PC-9 (cell line): ENCODE data around the gene DPH1. TPM values are rescaled to one million over a fixed set of nuclear protein-coding genes. Genes with fewer than 3 reads are reported as not detected.

Experiments
- BruUV-seq: library from RNA; stranded (reverse); fragments of 400-500 nt; replicated peaks from 2 replicates; lab custom pipeline; 2021; lab: Mats Ljungman, UMichigan
- CTCF ChIA-PET: fragments of 300-600 bp; sonication (Branson Sonifier 250); formaldehyde crosslinking; loops from one replicate; lab custom pipeline; 2022; ENCODE audit warnings: antibody characterized with exemption; lab: Charles Lee
- POLR2A ChIA-PET: fragments of 300-600 bp; sonication (Branson Sonifier 250); formaldehyde crosslinking; loops from one replicate; lab custom pipeline; 2022; ENCODE audit warnings: antibody characterized with exemption; ENCODE audit not compliant: unreplicated experiment; lab: Charles Lee
- DNase-seq, 2 experiments: peaks; one replicate each; pipeline versions ENCODE4 v3.0.0 to v3.0.0-alpha.2; 2015 to 2022; ENCODE audit warnings: mixed read lengths in 1 of 2
- H2AFZ ChIP-seq: fragments of 200-600 bp; sonication (generic); 2 replicates; pipeline ENCODE4 v1.8.1; 2017; ENCODE audit warnings: antibody characterized with exemption
- H3F3A ChIP-seq: fragments of 200-600 bp; sonication (generic); 2 replicates; pipeline ENCODE4 v1.8.1; 2017; ENCODE audit warnings: antibody characterized with exemption, mild to moderate bottlenecking, low read depth; ENCODE audit not compliant: insufficient read depth
- H3K27ac ChIP-seq: fragments of 200-600 bp; sonication (generic); 2 replicates; pipeline ENCODE4 v1.6.1; 2016; ENCODE audit warnings: mixed run types
- H3K27me3 ChIP-seq: fragments of 200-600 bp; sonication (generic); 2 replicates; pipeline ENCODE4 v1.6.1; 2016; ENCODE audit warnings: low read depth, mixed run types; ENCODE audit not compliant: insufficient read depth
- H3K36me3 ChIP-seq: fragments of 200-600 bp; sonication (generic); 2 replicates; pipeline ENCODE4 v1.6.1; 2016; ENCODE audit warnings: low read depth, mixed run types
- H3K4me1 ChIP-seq: fragments of 200-600 bp; sonication (generic); replicated peaks from 2 replicates; pipeline ENCODE4 v1.6.1; 2016; ENCODE audit warnings: mixed run types; ENCODE audit not compliant: insufficient read depth
- H3K4me2 ChIP-seq: fragments of 200-600 bp; sonication (generic); 2 replicates; pipeline ENCODE4 v1.6.1; 2017; ENCODE audit warnings: mixed run types
- H3K4me3 ChIP-seq: fragments of 200-600 bp; sonication (generic); 2 replicates; pipeline ENCODE4 v1.6.1; 2016; ENCODE audit warnings: mixed run types
- H3K79me2 ChIP-seq: fragments of 200-600 bp; sonication (generic); 2 replicates; pipeline ENCODE4 v1.6.1; 2017; ENCODE audit warnings: low read depth, mixed run types
- H3K9me2 ChIP-seq: fragments of 200-600 bp; sonication (generic); 2 replicates; pipeline ENCODE4 v1.8.1; 2017; ENCODE audit warnings: mild to moderate bottlenecking; ENCODE audit not compliant: insufficient read depth
- H3K9me3 ChIP-seq: fragments of 200-600 bp; sonication (generic); 2 replicates; pipeline ENCODE4 v1.8.1; 2016; ENCODE audit warnings: low read depth; ENCODE audit not compliant: insufficient read depth
- H4K20me1 ChIP-seq: fragments of 200-600 bp; sonication (generic); 2 replicates; pipeline ENCODE4 v1.8.1; 2017; ENCODE audit not compliant: insufficient read depth
- CTCF ChIP-seq: fragments of 200-600 bp; sonication (generic); conservative IDR thresholded peaks from 2 replicates; pipeline ENCODE4 v1.6.1; 2017; ENCODE audit warnings: mixed run types, antibody characterized with exemption, mild to moderate bottlenecking, moderate library complexity
- EZH2 ChIP-seq: fragments of 200-600 bp; sonication (generic); IDR thresholded peaks from 2 replicates; pipeline ENCODE4 v1.8.0; 2017; ENCODE audit warnings: antibody characterized with exemption, low read depth
- intact Hi-C: fragments of 100-400 bp; cut with micrococcal nuclease; formaldehyde crosslinking; loops from one replicate; pipeline ENCODE4 v1.10.0; 2022; ENCODE audit not compliant: unreplicated experiment
- total RNA-seq: library from RNA; stranded (reverse); gene quantifications from 2 replicates; pipeline ENCODE4 v1.2.3, GENCODE V29; 2021

DPH1 gene
- total RNA-seq, 1 experiment from 2014 or later = 36.7 TPM

- Histone ChIP-seq H3K9me2 (no peaks in the 10 kb centered on the region), H3K4me3 (no peak overlapping the region), H3K4me1 (peaks cover 14% of the 10 kb centered on the region), H3K79me2 (no peaks in the 10 kb centered on the region), H4K20me1 (no peaks in the 10 kb centered on the region), H3F3A (peaks cover 28% of the 10 kb centered on the region; the same call in 1 of the 2 replicates), H3K4me2 (no peak overlapping the region), H3K27me3 (no peaks in the 10 kb centered on the region), H2AFZ (no peak overlapping the region), H3K27ac (no peak overlapping the region), H3K9me3 (no peaks in the 10 kb centered on the region), H3K36me3 (no peaks in the 10 kb centered on the region)
- TF ChIP-seq CTCF (no peak), EZH2 (no peak)
- DNase-seq = no peak
- ChIA-PET POLR2A (no interaction called here), CTCF (no interaction called here)
- intact Hi-C loops = no loop called here
- no TSS peak for BruUV-seq
Observed at GRCh38 chr17:2002767-2003329, 27.1 kb upstream of the DPH1 start.

- no peaks in the 10 kb centered on the region for H3K27me3 ChIP-seq
- H3K9me2 ChIP-seq = no peaks in the 10 kb centered on the region
- no peak for DNase-seq
- H4K20me1 ChIP-seq = no peaks in the 10 kb centered on the region
- H3K27ac ChIP-seq = no peak overlapping the region
- H3K9me3 ChIP-seq = no peaks in the 10 kb centered on the region
- peaks cover 18% of the 10 kb centered on the region for H3K4me1 ChIP-seq
- peaks cover 34% of the 10 kb centered on the region; the same call in 1 of the 2 replicates for H3F3A ChIP-seq
- CTCF ChIA-PET = no interaction called here
- POLR2A ChIA-PET = no interaction called here
- no TSS peak for BruUV-seq
- H3K4me3 ChIP-seq = no peak overlapping the region
- intact Hi-C loops = no loop called here
- no peaks in the 10 kb centered on the region for H3K36me3 ChIP-seq
- H2AFZ ChIP-seq = no peak overlapping the region
- H3K4me2 ChIP-seq = no peak overlapping the region
- no peaks in the 10 kb centered on the region for H3K79me2 ChIP-seq
- TF ChIP-seq EZH2 (no peak), CTCF (no peak)
Observed at GRCh38 chr17:2003525-2003924, 26.4 kb upstream of the DPH1 start.

GRCh38 chr17:2004435-2004952 lies 25.5 kb upstream of the DPH1 start:
- H3K4me1 ChIP-seq = peaks cover 21% of the 10 kb centered on the region
- no peak overlapping the region for H3K27ac ChIP-seq
- H3K79me2 ChIP-seq = no peaks in the 10 kb centered on the region
- intact Hi-C loops = no loop called here
- DNase-seq = no peak
- no peak overlapping the region for H3K4me3 ChIP-seq
- no peak overlapping the region for H3K4me2 ChIP-seq
- ChIA-PET POLR2A (no interaction called here), CTCF (interaction anchor here (0.9 kb wide), 1 partner anchor 96 kb away, joined by 3 read pairs; no protein-coding TSS in a partner anchor)
- H3F3A ChIP-seq = peaks cover 34% of the 10 kb centered on the region; the same call in 1 of the 2 replicates
- H3K9me2 ChIP-seq = no peaks in the 10 kb centered on the region
- no peak overlapping the region for H2AFZ ChIP-seq
- no peaks in the 10 kb centered on the region for H3K9me3 ChIP-seq
- BruUV-seq = no TSS peak
- TF ChIP-seq CTCF (no peak), EZH2 (no peak)
- no peaks in the 10 kb centered on the region for H4K20me1 ChIP-seq
- H3K27me3 ChIP-seq = no peaks in the 10 kb centered on the region
- H3K36me3 ChIP-seq = no peaks in the 10 kb centered on the region
